ENCODE results near the gene MAMLD1.
A peak's percentile ranks its signal among the peaks of the same experiment; 100 is the strongest.

GRCh38 chrX:150486011-150486410 lies 122.9 kb downstream of the MAMLD1 start:
- TF ChIP-seq, protein P1, sequence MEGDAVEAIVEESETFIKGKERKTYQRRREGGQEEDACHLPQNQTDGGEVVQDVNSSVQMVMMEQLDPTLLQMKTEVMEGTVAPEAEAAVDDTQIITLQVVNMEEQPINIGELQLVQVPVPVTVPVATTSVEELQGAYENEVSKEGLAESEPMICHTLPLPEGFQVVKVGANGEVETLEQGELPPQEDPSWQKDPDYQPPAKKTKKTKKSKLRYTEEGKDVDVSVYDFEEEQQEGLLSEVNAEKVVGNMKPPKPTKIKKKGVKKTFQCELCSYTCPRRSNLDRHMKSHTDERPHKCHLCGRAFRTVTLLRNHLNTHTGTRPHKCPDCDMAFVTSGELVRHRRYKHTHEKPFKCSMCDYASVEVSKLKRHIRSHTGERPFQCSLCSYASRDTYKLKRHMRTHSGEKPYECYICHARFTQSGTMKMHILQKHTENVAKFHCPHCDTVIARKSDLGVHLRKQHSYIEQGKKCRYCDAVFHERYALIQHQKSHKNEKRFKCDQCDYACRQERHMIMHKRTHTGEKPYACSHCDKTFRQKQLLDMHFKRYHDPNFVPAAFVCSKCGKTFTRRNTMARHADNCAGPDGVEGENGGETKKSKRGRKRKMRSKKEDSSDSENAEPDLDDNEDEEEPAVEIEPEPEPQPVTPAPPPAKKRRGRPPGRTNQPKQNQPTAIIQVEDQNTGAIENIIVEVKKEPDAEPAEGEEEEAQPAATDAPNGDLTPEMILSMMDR (IDR thresholded peaks at IDR 0.05; ENCODE audit: low read length): peak; percentile 57
- no peak for TF ChIP-seq EZH2 (IDR thresholded peaks at IDR 0.05; ENCODE audit: borderline replicate concordance, low read length)

Measured in OCI-LY1 (cell line).